Mesendoderm (in vitro differentiated cells): ENCODE measurements around the gene ZNF225. TPM values are rescaled to one million over a fixed set of nuclear protein-coding genes. Genes with fewer than 3 reads are reported as not detected.

Experiments used
- DNase-seq: peaks from one replicate; pipeline ENCODE4 v3.0.0; 2013
- H2AK5ac ChIP-seq: 2 replicates; pipeline ENCODE4 v1.6.1; 2013; ENCODE audit warnings: low read length, inconsistent platforms
- H2BK120ac ChIP-seq: 2 replicates; pipeline ENCODE4 v1.6.1; 2013; ENCODE audit warnings: low read depth, mild to moderate bottlenecking, low read length, moderate library complexity, mixed read lengths
- H2BK15ac ChIP-seq: replicated peaks from 2 replicates; pipeline ENCODE4 v1.6.1; 2013; ENCODE audit warnings: low read depth, mild to moderate bottlenecking, moderate library complexity
- H2BK5ac ChIP-seq: 2 replicates; pipeline ENCODE4 v1.6.1; 2013; ENCODE audit warnings: low read length, inconsistent platforms
- H3K18ac ChIP-seq: 2 replicates; pipeline ENCODE4 v1.6.1; 2013; ENCODE audit warnings: mild to moderate bottlenecking, low read length, mixed read lengths
- H3K23ac ChIP-seq: one replicate; pipeline ENCODE4 v1.6.1; 2013; ENCODE audit warnings: low read length
- H3K27ac ChIP-seq: 2 replicates; pipeline ENCODE4 v1.5.1; 2013; ENCODE audit warnings: low read depth, mild to moderate bottlenecking, inconsistent platforms, low read length, moderate library complexity
- H3K27me3 ChIP-seq: 2 replicates; pipeline ENCODE4 v1.6.1; 2013; ENCODE audit warnings: low read length, control low read depth, mild to moderate bottlenecking, inconsistent platforms; ENCODE audit not compliant: insufficient read depth, poor library complexity
- H3K36me3 ChIP-seq: 2 replicates; pipeline ENCODE4 v1.6.1; 2013; ENCODE audit warnings: low read length, inconsistent platforms; ENCODE audit not compliant: control insufficient read depth, insufficient read depth
- H3K4ac ChIP-seq: one replicate; pipeline ENCODE4 v1.6.1; 2013; ENCODE audit warnings: low read depth, mild to moderate bottlenecking, low read length, moderate library complexity
- H3K4me1 ChIP-seq: 2 replicates; pipeline ENCODE4 v1.6.1; 2013; ENCODE audit warnings: low read depth, low read length, inconsistent platforms; ENCODE audit not compliant: control insufficient read depth
- H3K4me2 ChIP-seq: 2 replicates; pipeline ENCODE4 v1.6.1; 2013; ENCODE audit warnings: low read length
- H3K4me3 ChIP-seq: 2 replicates; pipeline ENCODE4 v1.5.1; 2013; ENCODE audit warnings: mild to moderate bottlenecking, low read length
- H3K56ac ChIP-seq: one replicate; pipeline ENCODE4 v1.6.1; 2013; ENCODE audit warnings: low read length
- H3K79me1 ChIP-seq: 2 replicates; pipeline ENCODE4 v1.6.1; 2013; ENCODE audit warnings: low read length, inconsistent platforms
- H3K79me2 ChIP-seq: 2 replicates; pipeline ENCODE4 v1.6.1; 2013; ENCODE audit warnings: mild to moderate bottlenecking, low read length; ENCODE audit not compliant: control insufficient read depth, insufficient read depth
- H3K9ac ChIP-seq: 2 replicates; pipeline ENCODE4 v1.6.1; 2013; ENCODE audit warnings: low read length, inconsistent platforms
- H4K5ac ChIP-seq: one replicate; pipeline ENCODE4 v1.6.1; 2013; ENCODE audit warnings: low read length
- H4K8ac ChIP-seq: one replicate; pipeline ENCODE4 v1.6.1; 2013; ENCODE audit warnings: low read depth, mild to moderate bottlenecking, control low read depth, low read length, moderate library complexity
- WGBS: extraction: QIAGEN DNeasy Blood & Tissue Kit; methylation state at CpG from one replicate; pipeline ENCODE4 v1.1.7; 2013; ENCODE audit warnings: low lambda C conversion rate, missing lambda C conversion rate; ENCODE audit not compliant: insufficient coverage; ENCODE audit errors: extremely low coverage; 5-methylcytosine and 5-hydroxymethylcytosine counted together
- polyA plus RNA-seq, 2 experiments: library from polyadenylated mRNA; stranded (reverse); fragments of 200-250 nt; gene quantifications; one replicate each; pipeline ENCODE4 v1.2.3, GENCODE V29; 2013

The ZNF225 gene
- polyA plus RNA-seq (2013, experiment 1 of 2): 1.6 TPM
- polyA plus RNA-seq (2013, experiment 2 of 2): 1.5 TPM

DNA sequence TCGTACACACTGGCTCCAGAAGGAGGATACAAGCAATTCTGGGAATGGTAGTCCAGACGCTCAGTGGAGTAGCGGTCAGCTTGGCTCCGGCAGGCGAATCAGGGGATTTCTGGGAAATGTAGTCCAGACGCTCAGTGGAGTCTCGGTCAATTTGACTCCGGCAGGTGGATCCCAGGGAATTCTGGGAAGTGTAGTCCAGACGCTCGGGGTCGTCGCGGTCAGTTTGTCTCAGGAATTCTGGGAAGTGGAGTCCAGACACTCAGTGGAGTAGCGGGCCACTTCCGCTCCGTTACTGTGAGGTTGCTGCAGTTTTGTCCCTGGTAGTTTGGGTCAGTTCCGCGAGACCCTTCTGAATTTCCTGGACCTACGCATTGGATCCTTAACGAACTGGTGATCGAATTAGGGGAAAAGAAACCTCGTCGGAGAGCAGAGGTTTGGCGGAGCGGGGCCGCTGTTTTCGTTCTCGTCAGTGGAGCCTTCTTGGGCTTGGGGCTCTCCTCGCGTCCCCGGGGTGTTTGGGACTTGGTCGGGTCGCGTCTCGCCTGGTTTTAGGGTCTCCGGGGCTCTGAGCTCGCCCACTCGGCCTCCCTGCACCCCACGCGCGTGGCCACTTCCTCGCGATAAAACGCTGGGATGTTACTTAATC, at the start of gene ZNF225:
Gene ZNF225, plus strand, starts transcription at position 262 of the 646 bp plus-strand sequence. CDS start 2,429 bp downstream, outside the sequence.
- peak; percentile 100 for DNase-seq
- Histone ChIP-seq H3K36me3 (no peaks in the 10 kb centered on the region), H3K27me3 (no peaks in the 10 kb centered on the region)

DNA sequence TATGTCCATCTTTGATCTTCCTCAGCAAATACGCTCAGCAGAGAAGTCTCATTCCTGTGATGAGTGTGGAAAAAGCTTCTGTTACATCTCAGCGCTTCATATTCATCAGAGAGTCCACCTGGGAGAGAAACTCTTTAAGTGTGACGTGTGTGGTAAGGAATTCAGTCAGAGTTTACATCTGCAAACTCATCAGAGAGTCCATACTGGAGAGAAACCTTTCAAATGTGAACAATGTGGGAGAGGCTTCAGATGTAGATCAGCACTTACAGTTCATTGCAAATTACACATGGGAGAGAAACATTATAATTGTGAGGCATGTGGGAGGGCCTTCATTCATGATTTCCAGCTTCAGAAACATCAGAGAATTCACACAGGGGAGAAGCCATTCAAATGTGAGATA, 46.9 kb upstream of the ZNF225 start:
- Histone ChIP-seq H3K23ac (no peak overlapping the region), H3K27ac (no peak overlapping the region), H3K4me3 (peak overlapping the region; percentile 34)

More for the DNA sequence above, at the start of gene ZNF225:
- Histone ChIP-seq H4K5ac (no peak within 1 kb of the TSS), H2BK15ac (no peak within 1 kb of the TSS), H2AK5ac (no peak within 1 kb of the TSS), H3K4ac (no peak within 1 kb of the TSS), H3K27ac (no peak within 1 kb of the TSS), H2BK5ac (no peak within 1 kb of the TSS), H3K23ac (no peak within 1 kb of the TSS), H3K79me1 (no peaks in the 10 kb centered on the region), H4K8ac (peak within 1 kb of the TSS; percentile 30), H2BK120ac (no peak within 1 kb of the TSS), H3K56ac (peak within 1 kb of the TSS; percentile 84), H3K18ac (no peak within 1 kb of the TSS), H3K79me2 (peaks cover 1% of the 10 kb centered on the region), H3K4me2 (peak within 1 kb of the TSS; percentile 66), H3K4me1 (no peaks in the 10 kb centered on the region), H3K4me3 (peak within 1 kb of the TSS; percentile 83), H3K9ac (peak within 1 kb of the TSS; percentile 87)
- WGBS: no CpG with 5 or more reads among the region's 44 CpGs

DNA sequence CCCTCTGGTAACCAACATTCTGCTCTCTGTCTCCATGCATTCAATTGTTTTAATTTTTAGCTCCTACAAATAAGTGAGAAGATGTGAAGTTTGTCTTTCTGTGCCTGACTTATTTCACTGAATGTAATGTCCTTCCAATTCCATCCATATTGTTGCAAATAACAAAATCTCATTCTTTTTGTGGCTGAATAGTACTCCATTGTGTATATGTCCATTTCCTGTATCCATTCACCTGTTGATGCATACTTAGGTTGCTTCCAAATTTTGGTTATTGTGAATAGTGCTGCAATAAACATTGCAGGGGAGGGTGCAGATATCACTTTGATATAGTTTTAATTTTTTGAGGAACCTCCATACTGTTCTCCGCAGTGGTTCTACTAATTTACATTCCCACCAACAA, 43.8 kb upstream of the ZNF225 start:
- H3K4me2 ChIP-seq: no peak overlapping the region
- H3K18ac ChIP-seq: no peak overlapping the region
- H3K4me1 ChIP-seq: no peaks in the 10 kb centered on the region
- H2AK5ac ChIP-seq: no peak overlapping the region
- H3K56ac ChIP-seq: no peak overlapping the region
- no peak overlapping the region for H4K8ac ChIP-seq
- H2BK5ac ChIP-seq: no peak overlapping the region
- no peak overlapping the region for H3K23ac ChIP-seq
- DNase-seq: no peak
- H3K27ac ChIP-seq: no peak overlapping the region
- no peaks in the 10 kb centered on the region for H3K27me3 ChIP-seq
- no peak overlapping the region for H3K4ac ChIP-seq
- H3K79me2 ChIP-seq: no peaks in the 10 kb centered on the region
- no peaks in the 10 kb centered on the region for H3K79me1 ChIP-seq
- peaks cover 8% of the 10 kb centered on the region for H3K36me3 ChIP-seq
- H3K9ac ChIP-seq: no peak overlapping the region
- WGBS: no CpG with 5 or more reads among the region's 1 CpG
- no peak overlapping the region for H2BK120ac ChIP-seq
- no peak overlapping the region for H2BK15ac ChIP-seq
- no peak overlapping the region for H3K4me3 ChIP-seq
- H4K5ac ChIP-seq: no peak overlapping the region

More for the DNA sequence above, 46.9 kb upstream of the ZNF225 start:
- H3K4ac ChIP-seq: no peak overlapping the region
- no peak overlapping the region for H2BK5ac ChIP-seq
- H2BK120ac ChIP-seq: no peak overlapping the region
- no peak overlapping the region for H3K9ac ChIP-seq
- no peak overlapping the region for H3K56ac ChIP-seq
- H2BK15ac ChIP-seq: no peak overlapping the region
- no peak overlapping the region for H3K4me2 ChIP-seq
- H3K79me1 ChIP-seq: no peaks in the 10 kb centered on the region
- no CpG with 5 or more reads among the region's 3 CpGs for WGBS
- no peaks in the 10 kb centered on the region for H3K79me2 ChIP-seq
- no peak for DNase-seq
- H3K27me3 ChIP-seq: no peaks in the 10 kb centered on the region
- H4K5ac ChIP-seq: no peak overlapping the region
- no peak overlapping the region for H3K18ac ChIP-seq
- no peaks in the 10 kb centered on the region for H3K4me1 ChIP-seq
- H2AK5ac ChIP-seq: no peak overlapping the region
- no peak overlapping the region for H4K8ac ChIP-seq
- peaks cover 10% of the 10 kb centered on the region for H3K36me3 ChIP-seq

DNA sequence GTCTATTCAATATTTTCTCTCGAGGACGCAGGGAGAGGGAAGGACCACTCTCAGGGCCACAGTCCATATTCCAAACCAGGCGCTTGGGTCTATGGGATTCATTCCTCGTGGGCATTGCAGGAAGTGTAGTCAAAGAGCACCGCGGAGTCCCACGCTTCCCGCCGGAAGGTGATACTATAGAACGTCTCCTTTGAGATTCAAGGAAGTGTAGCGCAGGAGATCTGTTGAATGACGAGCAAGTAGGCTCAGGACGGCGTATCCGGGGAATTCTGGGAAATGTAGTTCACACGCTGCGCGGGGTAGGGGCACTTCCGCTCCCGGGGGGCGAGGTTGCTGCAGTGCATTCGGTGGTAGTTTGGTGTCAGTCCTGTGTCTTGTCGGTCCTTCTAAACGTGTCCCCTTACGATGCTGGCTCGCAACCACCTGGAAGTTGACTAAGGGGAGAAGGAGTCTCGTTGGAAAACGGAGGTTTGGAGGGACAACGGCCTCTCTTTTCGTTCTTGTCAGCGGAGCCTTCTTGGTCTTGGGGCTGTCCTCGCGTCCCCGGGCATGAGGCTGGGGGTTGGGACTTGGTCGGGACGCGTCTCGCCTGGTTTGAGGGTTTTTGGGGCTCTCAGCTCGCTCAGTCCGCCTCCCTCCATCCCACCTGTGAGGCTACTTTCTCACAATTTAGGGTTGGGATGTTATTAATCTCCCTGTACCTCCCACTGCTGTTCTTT, 41.2 kb upstream of the ZNF225 start, which contains the start of gene ZNF284:
Gene ZNF284, plus strand, starts transcription at position 336 of the 719 bp plus-strand sequence. CDS start 4,231 bp downstream, outside the sequence.
- Histone ChIP-seq H3K36me3 (no peaks in the 10 kb centered on the region), H3K27me3 (no peaks in the 10 kb centered on the region), H3K56ac (peak within 1 kb of the TSS; percentile 88), H2BK5ac (no peak within 1 kb of the TSS), H3K4me2 (peak within 1 kb of the TSS; percentile 92), H2AK5ac (no peak within 1 kb of the TSS), H4K8ac (peak within 1 kb of the TSS; percentile 83), H4K5ac (peak within 1 kb of the TSS; percentile 47), H2BK15ac (no peak within 1 kb of the TSS), H3K79me2 (no peaks in the 10 kb centered on the region), H3K23ac (no peak within 1 kb of the TSS), H3K79me1 (no peaks in the 10 kb centered on the region), H3K4me1 (no peaks in the 10 kb centered on the region), H3K4me3 (peak within 1 kb of the TSS; percentile 68), H3K27ac (no peak within 1 kb of the TSS), H3K18ac (no peak within 1 kb of the TSS), H3K4ac (no peak within 1 kb of the TSS), H3K9ac (peak within 1 kb of the TSS; percentile 75), H2BK120ac (no peak within 1 kb of the TSS)
- DNase-seq: peak; percentile 97
- WGBS: no CpG with 5 or more reads among the region's 40 CpGs

DNA sequence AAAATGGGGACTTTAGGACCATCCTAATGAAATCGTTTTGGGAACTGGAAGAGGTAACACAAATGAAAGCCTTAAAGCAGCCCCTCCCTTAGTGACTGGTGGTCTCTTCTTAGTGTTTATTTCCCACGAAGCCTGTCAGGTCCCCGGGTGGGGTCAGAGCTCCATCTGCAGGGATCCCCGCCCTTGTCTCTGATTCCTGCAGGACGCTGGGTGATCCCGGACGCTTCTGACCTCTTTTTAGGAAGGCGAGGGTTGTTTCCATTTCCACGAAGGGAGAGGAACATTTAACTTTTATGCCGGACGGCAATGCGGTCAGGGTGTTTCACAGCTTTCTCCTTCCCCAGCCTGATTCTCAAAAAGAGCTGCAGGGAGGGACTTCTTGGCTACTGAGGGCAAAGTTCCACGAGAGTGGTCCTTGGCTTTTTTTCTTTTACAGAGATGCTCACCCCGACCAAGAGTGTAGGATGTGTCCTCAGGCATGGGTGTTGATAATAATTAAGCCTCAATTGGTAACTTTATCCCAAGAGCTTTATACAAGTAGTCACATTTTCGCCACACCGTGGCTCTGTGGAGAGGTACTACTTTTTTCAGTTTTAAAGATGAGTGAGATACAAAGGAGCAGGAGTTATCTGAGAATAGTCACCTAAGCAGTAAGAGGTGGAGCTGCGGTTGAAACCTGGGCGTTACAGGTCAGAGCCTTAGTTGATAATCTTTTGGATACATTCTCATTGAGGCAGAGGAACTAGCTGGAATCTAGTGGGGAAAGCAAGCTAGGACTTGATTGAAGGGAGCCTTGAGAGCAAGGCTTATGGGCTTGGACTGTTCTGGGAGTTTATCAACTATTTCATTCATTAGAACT, 40.4 kb upstream of the ZNF225 start:
- H3K18ac ChIP-seq: no peak overlapping the region
- H3K9ac ChIP-seq: peak overlapping the region; percentile 8
- no peak overlapping the region for H2BK15ac ChIP-seq
- no peak overlapping the region for H2BK5ac ChIP-seq
- H3K56ac ChIP-seq: no peak overlapping the region
- no peaks in the 10 kb centered on the region for H3K79me1 ChIP-seq
- no CpG with 5 or more reads among the region's 18 CpGs for WGBS
- H3K23ac ChIP-seq: no peak overlapping the region
- no peaks in the 10 kb centered on the region for H3K79me2 ChIP-seq
- no peak overlapping the region for H2AK5ac ChIP-seq
- no peak overlapping the region for H3K4ac ChIP-seq
- H4K8ac ChIP-seq: no peak overlapping the region
- H4K5ac ChIP-seq: no peak overlapping the region
- no peaks in the 10 kb centered on the region for H3K4me1 ChIP-seq
- peak overlapping the region; percentile 32 for H3K4me2 ChIP-seq
- DNase-seq: no peak
- H3K4me3 ChIP-seq: no peak overlapping the region
- no peak overlapping the region for H2BK120ac ChIP-seq
- H3K27ac ChIP-seq: no peak overlapping the region
- H3K36me3 ChIP-seq: no peaks in the 10 kb centered on the region
- H3K27me3 ChIP-seq: no peaks in the 10 kb centered on the region
